ENCODE results near the gene MAST2.
"Not testable (repeated sequence)": the region's sequence is repeated elsewhere in the genome, so short reads cannot be mapped to it uniquely, and the experiment has no call there.

The MAST2 gene

DNA sequence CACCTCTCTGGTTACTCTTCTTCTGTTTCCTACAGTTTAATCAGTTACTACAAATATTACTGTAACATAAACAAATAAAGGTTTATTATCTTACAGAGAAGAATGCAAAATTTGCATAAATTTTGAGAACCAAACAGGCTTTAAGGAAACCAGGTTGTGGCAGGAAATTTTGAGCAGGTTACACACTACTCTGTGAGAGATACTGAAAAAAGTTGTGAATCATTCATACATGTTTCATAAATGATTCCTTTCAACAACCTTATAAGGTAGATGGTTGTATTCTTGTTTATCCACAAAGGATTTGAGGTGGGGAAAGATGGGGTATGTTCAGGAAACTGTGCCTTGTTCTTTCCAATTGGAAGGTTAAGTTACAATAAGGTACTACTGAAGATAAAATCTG lies 58.6 kb downstream of the MAST2 start:
- no peak for DNase-seq

DNA sequence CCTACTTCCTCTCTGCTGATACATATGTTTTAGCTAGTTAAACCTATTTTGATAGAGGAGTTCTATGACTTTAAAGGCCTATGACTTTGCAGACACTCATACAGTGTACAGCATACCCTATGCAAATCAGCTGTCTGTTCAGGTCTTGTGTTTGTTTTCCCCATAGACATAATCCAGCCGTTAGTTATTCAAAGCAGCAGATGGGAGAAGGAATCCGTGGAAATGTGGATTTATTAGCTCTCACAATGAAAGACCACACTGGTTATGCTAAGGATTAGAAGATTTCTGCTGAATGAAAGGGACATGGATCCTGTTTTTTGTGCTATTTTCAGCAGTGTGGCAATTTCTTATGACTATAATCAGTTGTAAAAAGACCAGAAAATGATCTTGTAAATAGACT lies 59.8 kb downstream of the MAST2 start:
- DNase-seq: no peak

DNA sequence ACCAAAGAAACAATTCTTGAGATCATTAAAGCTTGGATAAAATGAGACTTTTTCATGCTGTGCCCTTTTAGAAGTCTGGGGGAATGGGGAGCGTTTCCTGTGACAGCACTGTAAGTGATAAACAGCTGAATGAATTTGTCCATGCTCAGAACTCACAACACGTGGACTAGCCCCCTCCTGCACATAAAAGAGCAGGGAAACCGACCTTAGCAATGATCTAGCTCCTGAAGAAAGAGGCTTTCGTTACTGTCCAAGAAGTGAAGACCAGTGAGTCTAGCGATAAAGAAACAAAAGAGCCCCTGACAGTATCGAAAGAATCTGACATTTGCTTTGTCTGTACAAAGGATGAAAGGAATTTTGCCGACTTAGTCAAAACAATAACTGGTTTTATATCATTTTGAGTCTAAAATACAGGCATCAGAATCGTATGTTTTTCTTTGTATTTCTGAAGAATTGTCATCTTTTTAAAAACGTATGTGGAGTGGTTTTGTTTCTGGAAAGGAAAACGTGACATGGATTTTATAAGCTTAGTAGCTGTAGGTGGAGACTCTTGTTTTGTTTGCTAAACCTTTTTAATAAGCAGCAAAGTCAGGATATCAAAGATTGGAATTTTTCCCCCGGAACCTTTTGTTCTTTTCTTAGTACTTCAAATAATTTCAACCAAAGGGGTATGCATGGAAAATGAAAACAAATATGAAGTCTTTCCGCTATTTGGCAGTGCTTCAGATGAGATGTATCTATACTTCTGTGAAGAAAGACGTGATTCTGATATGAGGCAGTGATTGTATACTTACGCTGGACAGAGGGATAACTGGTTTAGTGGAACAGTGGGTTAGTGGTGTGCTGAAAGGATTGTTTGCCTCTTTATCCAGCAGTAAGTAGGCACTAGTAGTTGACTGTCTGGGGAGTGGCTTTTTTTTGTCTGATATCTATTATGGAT lies 61.0 kb downstream of the MAST2 start:
- no peak for DNase-seq

DNA sequence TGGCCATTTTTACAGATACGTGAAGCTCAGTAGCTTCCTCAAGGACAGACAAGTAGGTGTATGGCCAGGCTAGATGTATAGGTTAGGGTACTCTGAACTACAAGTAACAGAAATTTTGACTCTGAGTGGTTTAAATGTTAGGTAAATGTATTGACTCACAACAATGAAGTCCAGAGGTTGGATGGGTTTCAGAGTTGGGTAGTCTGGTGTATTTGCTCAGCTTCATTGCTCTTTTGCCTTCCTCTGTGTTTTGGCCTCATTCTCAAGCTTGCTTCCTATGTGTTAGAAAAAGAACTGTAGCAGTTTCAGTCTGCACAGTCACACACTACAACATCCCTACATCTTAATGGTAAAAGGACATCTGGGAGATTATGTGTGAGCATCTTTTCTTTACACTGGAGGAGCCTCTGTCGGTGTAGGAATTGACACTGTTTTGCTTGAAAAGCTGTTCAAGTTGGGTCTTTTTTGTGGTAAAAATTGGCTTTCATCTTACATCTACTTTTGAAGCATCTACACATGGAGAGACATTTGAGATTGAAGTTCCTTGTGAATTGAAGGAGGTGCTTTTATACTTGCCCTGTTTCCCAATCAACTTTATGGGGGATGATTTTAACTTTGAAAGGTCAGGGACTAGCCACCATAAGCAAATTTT lies 64.4 kb downstream of the MAST2 start:
- DNase-seq: no peak

DNA sequence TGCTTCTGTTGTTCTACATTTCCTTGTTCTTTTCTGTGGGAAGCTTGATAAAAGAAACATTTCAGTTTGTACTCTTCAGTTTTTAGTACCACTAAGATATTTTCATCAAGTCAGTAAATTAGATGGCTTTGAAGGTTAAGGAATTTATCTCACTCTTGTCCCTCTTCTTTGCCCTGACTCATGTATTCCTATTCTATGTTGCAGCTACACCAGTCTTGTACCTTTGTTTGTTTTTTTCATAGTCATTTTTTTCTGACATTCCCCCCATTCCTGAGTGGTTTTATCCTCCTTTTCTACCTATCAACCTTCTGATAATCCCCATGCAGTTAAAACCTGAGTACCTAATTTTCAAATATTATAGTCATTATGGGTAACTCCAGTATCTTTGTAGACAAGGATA lies 65.4 kb downstream of the MAST2 start:
- no peak for DNase-seq

DNA sequence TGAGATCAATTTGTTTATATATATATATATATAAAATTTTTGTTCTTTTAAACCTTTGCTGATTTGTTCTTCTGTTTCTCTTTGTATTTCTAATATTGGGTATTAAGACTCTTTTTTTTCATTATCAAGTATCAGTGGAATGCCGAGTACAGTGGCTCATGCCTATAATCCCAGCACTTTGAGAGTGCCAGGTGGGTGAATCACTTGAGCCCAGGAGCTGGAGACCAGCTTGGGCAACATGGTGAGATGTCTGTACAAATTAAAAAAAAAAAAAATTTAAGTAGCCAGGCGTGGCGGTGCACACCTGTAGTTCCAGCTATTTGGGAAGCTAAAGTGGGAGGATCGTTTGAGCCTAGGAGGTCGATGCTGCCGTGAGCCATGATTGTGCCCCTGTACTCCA lies 67.1 kb downstream of the MAST2 start:
- no peak for DNase-seq

DNA sequence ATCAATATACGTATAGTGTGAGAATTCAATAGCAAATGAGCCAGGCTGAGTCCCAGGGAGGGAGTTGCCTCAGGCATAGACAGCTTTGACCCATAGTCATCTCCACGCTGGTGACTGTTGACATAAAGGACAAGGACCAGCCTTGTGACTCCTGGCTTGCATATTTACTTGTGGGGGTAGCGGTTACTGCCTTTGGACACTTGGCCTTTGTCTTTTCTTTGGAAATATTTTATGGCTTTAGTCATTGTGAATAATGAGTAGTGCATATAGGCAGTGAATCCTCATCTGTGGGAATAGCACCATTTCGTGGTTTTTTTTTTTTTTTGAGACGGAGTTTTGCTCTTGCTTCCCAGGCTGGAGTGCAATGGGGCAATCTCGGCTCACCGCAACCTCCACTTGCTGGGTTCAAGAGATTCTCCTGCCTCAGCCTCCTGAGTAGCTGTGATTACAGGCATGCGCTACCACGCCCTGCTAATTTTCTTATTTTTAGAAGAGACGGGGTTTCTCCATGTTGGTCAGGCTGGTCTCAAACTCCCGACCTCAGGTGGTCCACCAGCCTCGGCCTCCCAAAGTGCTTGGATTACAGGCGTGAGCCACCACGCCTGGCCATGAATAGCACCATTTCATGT lies 68.9 kb downstream of the MAST2 start:
- DNase-seq: not testable (repeated sequence)

DNA sequence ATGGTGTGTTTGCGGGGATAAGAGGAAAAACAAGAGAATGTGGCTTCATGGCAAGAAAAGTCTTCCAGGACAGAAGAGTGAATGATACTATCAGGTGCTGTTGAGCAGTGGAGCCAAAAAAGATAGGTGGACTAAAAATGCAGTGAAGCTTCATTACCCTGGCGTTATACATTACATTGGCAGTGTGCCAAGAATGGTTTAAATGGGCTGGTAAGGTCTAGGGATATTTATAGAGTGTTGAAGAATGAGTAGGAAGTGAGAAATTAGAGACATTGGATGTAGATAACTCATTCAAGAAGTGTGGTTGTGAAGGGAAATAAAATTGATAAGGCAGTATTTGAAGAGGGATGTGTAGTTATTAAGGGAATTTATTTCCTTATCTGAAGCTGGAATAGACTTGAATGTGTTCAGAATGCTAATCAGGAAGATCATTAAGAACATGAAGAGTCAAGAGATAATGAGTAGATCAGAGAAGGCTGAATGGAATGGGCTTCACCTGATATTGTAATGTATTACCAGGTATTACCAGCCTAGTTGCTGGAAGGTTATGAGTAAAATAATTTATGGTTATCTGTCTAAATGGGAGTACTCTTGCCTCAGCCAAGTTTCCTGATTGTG lies 72.7 kb downstream of the MAST2 start:
- peak; percentile 30 for DNase-seq

DNA sequence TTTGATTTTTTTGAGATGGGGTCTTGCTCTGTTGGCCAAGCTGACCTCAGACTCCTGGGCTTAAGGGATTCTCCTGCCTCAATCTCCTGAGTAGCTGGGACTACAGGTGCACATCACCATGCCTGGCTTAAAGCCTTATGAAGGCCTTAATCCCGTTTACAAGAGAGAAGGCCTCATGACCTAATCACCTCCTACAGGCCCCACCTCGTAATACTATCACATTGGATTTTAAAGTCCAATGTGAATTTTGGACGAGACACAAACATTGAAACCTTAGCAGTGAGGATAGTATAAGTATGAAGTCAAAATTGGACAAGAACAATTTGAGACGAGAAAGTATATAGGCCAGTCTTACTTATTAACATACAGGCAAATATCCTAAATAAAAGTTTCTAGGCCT lies 73.9 kb downstream of the MAST2 start:
- DNase-seq: no peak

DNA sequence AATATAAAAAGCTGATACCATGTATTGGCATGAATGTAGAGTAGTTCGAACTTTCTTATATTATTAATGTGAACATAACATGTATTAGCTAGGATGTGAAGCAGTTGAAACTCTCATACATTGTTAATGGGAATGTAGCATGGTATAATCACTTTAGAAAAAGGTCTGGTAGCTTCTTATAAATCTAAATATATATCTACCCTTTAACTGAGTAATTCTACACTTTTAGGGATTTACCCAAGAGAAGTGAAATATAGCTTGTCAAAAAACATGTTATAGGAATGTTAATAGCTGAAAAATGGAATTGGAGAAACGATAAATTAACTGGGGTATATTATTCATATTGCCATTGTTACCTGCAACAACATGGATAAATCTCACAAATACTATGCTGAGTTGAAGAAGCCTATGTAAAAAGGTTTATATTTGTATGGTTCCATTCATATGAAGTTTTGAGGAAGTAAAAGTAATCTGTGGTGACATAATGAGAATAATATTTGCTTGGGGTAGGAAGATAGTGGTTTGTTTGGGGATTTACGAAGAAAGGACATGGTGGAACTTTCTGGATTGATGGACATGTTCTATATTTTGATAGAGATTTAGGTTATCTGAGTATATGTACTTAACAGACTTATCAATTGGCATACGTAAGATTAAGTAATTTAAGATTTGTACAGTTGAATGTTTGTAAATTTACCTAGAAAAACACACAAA lies 76.6 kb downstream of the MAST2 start:
- DNase-seq: no peak

DNA sequence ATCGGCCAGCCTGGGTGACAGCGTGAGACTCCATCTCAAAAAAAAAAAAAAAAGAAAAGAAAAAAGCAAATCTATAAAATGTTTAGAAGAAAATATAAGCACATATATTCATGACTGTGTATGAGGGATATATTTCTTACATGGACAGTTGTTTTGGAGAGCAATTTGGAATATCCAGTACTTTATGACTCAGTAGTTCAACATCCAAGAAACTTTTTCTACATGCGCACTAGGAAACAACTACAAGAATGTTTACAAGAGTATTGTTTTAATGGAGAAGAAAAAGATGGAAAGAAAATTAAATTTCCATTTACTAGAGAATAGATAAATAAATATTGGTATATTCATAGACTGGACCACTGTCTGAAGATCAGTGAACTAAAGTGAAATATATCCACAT lies 77.5 kb downstream of the MAST2 start:
- no peak for DNase-seq

DNA sequence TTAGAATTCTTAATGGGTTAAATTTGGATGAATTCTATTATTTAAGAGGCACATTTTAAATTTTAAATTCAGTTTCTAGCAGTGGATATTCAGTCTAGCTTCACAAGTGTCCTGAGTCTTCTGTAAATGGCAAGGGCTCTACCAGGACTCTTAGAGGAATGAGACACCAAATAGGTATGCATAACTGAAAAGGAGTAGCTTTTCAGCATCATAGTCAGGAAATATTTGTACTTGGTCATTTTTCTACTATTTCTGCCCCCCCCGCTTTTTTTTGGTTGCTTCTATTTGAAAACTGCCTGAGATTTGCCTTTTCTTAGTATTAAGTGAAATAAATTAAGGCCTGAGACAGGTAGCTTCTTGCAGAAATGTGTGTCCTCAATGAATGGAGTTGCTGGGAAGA lies 80.2 kb downstream of the MAST2 start:
- no peak for DNase-seq

DNA sequence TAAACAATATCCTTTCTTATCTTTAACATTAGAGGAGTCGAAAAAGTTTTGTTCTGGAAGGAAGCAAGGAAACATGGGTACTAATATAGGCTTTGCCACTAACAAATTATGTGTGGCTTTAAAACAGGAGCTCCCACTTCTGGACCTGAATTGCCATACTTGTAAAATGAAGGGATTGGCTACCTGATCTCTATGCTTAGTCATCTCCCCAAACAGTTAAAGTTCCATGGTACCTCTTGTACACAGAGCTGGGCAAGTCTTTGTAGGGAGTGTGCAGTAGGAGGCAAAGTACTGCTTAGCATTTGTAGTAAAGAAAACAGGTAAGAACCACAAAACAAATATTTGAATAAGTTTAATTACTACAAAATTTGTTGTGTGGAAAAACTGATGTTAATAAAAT lies 81.3 kb downstream of the MAST2 start:
- no peak for DNase-seq

DNA sequence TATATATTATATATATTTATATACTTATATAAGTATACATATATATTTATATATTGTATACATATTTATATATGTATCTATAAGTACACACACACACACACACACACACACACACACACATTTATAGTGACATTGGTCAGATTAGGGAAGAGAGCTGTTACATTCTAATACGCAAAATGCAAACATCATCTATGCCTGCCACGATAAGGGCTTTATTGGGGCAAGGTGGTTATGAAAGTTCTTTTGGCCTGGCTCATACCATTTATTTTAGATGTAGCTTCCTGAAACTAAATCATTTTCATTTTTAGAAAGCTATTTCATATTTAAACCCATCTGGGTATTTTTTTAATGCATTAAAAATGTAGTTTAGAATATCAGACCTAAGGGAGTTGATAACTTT lies 82.8 kb downstream of the MAST2 start:
- no peak for DNase-seq

DNA sequence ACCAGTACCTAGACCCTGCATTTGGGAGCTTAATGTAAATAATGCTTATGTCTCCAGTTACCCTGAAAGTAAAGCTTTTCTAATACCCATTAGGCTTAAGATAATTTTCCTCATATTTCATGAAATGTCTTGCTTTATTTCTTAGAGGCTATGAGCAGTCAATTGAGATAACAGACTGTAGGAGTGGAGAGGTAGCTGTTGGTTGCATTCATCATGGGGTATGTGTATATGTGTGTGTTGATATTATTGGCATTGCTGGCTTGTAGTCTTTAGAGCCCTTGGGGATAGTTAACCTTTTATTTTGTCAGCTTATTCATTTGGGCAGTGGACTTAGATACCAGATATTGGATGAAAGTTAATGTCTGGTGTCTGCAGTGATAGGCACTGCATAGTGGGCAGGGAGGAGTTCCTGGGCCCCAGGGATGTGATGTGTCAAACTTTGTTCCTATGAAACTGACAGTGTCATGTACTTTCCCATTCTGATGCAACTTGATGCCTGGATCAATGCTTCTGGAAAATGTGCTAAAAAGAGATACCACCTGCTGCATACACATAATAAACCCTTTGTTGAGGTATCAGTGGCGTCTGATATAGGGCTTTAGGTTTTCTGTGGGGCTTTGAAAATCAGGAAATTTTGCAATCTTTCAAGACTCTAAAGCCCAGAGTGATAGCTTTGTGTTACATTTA lies 83.9 kb downstream of the MAST2 start:
- DNase-seq: no peak

DNA sequence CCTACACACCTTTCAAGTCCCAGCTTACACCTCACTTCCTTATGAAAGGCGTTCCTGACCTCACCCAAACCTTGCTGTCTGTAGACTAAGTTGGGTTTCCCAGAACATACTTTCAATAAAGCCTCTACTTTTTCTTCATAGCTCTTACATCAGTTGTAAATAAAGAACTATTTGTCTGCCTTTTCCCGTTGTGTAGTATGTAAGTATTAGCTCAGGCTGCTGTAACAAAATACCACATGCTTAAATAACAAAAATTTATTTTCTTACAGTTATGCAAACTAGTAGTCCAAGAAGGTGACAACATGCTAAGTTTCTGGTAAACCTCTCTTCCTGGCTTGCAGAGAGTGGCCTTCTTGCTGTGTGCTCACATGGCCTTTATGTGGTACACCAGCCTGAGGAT lies 86.7 kb downstream of the MAST2 start:
- no peak for DNase-seq

DNA sequence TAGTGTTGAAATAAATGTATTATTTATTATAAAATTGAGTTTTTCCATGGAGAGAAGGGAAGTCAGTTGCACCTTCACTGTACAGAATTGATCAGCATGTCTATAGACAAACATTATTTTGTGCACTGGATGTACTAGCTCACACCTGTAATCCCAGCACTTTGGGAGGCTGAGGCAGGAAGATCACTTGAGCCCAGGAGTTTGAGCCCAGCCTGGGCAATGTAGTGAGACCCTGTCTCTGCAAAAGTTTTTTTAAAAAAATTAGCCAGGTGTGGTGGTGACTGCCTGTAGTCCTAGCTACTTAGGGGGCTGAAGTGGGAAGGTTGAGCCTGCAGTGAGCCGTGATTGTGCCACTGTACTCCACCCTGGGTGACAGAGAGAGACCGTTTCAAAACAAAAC lies 87.7 kb downstream of the MAST2 start:
- no peak for DNase-seq

DNA sequence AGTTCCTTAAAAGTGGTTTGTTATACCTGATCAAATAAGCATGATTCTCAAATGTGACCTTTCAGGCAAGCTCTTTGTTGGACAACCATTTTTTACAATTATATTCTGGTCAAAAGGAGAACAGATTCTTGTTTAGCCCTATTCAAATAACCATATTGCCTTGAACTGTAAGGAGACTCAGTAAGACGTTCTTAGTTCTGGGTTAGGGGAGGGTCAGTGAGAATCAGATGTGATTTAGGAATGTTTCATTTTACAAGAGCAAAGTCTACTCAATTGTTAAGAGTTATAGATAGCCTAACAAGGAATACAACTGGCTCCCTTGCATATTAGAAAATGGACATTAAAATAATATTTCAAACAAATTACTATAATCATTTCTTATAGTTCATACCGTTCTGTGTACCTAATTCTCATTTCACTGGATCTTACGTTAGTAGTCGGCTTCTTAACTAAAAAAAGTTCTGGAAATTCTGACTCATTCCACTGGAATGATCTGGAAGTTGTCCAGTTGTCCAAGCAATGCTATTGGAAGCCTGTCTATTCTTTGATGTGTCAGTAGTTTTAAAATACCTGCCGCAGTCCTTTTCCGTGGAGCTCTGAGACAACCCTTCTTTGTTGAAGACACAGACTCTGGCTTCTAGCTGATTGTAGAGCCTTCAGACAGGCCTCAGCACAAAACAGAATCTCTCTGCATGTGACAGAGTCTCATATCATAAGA lies 88.8 kb downstream of the MAST2 start:
- no peak for DNase-seq

DNA sequence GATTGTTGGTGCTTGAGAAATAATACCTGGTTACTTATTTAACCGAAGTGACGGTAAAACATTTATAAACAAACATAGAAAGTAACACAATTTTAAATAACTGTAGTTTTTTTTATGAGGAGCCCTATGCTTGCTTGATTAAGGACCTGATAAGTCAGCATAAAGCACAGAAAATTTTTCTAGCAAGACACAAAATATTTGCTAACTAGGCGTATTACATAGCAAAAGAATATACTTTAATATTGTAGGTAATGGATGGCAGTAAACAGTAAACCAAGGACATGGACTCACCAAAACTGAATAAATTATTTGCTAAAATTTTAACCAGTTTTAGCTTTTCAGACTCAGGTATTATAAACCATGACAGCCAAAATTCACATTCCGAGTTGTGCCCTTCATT lies 90.9 kb downstream of the MAST2 start:
- no peak for DNase-seq

DNA sequence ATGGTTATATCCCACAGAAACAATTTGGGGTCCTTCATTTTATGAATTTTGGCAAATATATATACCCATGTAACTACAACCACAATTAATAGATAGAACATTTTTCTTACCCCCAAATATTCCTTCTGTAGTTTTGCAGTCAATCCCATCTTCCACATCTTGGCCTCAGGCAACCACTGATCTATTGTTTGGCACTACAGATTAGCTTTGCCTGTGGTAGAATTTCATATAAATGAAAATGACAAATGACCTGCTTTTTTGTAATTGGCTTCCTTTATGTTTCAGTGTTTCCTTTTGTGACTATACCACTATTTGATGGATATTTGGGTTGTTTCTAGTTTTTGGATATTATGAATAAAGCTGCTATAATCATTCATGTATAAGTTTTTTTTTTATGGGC lies 91.5 kb downstream of the MAST2 start:
- DNase-seq: no peak

DNA sequence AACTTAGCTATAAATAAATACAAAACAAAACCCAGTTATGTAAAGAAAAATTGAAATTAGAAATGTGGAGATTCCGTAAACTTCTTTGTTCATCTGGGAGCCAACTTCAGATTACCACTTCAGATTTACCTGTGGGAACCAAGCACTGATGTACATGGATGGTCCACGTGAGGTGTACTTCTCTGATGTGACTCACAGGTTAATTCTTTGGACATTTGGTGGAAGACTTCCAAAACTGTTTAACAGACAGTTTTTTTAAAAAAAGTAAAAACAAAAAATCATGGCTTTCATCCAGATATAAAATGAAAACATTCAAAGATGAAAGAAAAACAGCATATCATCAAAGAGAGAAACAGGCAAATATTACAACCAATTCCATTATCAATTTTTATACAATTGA lies 92.0 kb downstream of the MAST2 start:
- DNase-seq: no peak

DNA sequence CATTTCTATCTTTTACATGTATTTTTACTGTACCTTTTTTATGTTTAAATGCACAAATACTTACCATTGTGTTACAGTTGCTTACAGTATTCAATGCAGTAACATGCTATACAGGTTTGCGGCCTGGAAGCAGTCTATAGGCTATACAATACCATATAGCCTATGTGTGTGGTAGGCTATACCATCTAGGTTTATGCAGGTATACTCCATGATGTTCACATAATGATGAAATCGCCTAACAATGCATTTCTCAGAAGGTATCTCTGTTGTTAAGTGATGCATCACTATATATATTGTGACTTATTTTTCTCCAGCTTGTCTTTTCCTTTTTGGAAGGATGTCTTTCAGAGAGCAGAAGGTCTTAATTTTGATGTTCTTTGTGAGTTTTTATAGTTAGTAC lies 103.5 kb downstream of the MAST2 start:
- DNase-seq: no peak
